Glomerular visceral epithelial cell (primary cell): ENCODE measurements around the gene ATP13A3.
"Not testable (repeated sequence)": the region's sequence is repeated elsewhere in the genome, so short reads cannot be mapped to it uniquely, and the experiment has no call there.

ENCODE experiments used
- DNase-seq: peaks from one replicate; pipeline ENCODE4 v3.0.0-alpha.2; 2016; ENCODE audit errors: extremely low spot score

Gene ATP13A3

DNA sequence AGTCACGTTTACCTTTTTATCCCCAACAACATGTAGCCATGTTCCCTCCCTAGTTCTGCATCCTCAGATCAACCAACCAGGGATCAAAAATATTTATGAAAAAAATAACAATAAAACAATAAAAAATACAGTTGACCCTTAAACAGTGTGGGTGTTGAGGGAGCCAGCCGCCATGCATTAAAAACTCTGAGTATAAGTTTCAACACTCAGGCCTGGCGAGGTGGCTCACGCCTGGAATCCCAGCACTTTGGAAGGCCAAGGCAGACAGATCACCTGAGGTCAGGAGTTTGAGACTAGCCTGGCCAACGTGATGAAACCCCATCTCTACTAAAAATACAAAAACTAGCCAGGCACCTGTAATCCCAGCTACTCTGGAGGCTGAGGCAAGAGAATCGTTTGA is 12.7 kb upstream of the ATP13A3 start:
- DNase-seq, result not testable (repeated sequence)

DNA sequence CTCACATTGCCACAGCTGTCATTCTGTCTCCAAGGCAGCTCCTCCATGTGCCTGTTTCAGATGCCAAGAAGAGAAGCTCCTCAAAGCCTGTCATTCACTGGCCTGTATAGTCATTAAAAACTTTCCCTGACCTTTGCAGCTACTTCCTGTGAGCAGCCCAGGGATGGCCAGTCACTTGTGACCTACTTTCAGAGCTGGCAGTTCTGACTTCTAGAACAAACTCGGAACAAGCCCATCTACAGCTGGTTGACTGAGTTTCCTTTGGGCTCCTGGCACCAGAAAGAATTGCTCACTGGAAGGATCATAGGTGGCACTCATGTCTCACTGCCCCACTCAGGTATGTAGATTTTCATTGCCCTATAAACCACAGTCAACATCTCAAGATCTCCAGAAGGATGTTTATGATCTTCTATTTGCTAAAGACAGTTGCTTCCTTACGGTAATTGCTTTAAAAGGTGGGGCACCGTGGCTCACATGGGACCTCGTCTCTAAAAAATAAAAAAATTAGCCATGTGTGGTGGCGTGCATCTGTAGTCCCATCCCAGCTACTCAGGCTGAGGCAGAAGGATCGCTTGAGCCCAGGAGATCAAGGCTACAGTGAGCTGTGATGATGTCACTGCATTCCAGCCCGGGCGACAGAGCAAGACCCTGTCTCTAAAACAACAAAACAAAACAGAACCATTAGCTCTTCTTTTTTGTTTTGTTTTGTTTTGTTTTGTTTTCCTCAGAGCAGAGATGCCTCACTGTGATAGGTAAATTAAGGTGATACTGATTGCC is 11.2 kb upstream of the ATP13A3 start:
- DNase-seq, result peak; percentile 51

DNA sequence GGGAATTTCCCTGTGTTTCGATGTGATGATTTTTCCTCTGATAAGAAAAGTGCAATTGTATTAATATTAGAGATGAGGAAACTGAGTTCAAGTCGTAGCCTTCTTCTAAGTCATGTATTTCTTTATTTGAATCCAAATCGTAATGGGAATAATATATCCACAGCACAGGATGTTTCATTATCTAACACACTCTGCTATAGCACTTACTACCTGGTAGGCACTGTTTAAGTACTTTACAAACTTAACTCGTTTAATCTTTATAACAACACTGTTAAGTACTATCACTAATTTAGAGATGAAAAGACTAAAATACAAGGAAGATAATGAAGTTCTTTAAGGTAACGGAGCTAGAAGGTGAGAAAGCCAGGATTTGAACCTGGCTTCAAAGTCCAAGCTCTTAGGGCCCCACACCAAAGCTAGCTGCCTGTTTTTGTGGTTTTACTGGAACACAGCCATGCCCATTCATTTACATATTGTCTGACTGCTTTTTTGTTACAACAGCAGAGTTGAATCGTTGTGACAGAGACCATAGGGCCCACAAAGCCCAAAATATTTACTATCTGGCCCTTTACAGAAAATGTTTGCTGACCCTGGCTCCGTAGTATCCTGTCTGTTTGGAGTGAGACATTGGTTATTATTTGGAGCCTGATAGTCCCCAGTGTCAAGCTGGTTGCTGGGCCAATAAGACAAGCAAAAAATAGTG is 9.6 kb upstream of the ATP13A3 start:
- DNase-seq, result no peak

DNA sequence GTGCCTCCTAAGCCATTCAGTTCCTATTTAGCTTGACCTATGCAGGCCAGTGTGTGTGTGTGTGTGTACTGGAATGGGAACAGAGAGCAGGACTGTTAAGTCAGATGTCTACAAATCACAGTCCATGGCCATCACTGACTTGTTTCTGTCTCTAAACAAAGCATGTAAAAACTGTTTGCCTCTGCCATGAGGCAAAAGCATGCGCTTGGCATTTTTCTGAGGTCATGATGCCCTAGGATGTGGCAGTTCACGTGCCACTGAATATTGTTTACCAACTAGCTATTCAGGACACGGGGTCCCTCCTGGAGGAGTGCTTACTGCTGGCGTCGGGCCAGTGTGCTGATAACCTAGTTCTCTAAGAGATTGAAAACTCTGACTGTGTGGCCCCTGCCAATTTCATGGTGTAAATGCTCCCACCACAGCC is 8.2 kb upstream of the ATP13A3 start:
- DNase-seq, result no peak

DNA sequence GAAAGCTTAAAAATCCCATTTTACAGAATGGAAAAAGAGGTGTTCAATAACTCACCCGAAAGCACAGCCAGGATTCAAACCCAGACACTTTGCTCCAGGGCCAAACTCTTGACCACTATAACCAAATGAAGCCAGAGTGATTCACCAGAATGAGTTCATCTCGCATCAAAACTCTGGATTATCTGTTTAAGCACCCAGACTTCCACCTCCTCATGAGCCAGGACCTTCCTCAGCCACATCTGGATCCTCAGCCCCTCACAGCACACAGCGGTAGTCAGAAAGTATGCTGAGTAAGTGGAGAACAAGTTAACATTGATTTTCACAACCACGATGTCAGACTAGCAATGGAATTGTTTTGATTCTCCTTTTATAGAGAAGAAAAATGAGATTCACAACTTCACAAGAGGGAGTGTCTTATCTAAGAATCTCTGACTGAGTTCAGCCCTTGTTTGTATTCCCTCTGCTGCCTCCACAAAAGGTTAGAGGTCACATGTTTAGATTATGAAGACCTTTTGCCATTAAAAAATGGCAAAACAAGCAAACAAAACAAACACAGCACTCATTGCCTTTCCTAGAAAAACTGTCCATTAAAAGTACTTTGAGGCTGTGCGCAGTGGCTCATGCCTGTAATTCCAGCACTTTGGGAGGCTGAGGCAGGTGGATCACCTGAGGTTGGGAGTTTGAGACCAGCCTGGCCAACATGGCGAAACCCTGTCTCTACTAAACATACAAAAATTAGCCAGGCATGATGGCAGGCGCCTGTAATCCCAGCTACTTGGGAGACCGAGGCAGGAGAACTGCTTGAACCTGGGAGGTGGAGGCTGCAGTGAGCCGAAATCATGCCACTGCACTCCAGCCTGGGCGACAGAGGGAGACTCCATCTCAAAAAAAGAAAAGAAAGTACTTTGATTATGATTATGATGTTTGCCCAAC is 7.5 kb upstream of the ATP13A3 start:
- peak; percentile 54 for DNase-seq

DNA sequence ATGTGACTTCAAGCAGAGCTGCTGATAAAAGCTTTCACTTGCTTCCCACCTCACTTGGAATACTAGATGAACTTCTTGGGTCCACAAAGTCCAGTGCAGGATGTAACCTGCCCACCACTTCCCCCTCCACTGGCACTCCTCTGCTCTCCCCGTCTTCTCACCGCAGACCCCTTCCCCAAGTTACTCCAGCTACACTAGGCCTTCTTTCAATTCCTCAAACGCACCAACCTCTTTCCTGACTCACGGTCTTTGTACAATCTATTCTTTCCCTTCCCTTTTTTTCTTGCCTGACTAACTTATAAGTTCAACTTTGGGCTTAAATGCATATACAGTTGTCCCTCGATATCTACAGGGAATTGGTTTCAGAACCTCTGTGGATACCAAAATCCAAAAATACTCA is 5.2 kb upstream of the ATP13A3 start:
- DNase-seq, result no peak

DNA sequence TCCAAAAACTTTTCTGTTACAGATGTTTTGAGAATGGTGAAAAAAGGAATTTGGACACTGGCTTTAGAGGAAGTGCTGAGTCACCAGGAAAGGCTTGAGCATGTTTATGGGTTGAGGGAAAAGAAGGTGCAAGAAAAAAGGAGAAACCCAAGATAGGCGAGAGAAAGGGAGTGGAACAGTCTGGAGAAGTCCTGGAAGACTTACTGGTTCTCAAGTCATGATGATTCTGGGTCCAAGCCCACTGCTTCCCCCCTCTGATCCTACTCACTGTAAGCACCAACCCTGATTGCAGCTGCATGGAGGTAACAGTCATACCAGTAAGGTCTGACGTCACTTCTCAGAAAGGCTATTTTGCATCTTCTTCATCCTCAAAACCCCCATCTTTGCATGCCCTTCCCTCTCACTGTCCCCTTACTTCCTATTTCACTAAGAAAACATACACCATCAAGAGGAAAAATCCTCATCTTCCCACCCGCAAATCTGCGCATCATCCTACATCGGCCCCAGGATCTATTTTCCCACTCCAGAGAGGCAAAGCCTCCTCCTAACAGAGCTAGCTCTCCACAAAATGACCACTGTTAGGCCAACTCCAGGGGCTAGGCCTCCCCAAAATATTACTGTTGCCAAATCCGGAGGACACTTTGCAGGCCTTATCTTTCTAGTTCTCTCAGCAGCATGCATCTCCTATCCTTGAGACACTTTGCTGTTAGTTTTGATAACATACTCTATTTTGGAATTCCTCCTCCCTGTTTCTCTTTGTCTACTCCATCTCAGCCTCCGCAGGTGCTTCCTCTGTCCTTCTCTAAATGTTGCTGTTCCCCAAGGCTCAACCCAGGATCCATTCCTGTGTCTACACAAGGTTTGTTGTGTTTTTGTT is 3.2 kb upstream of the ATP13A3 start:
- no peak for DNase-seq

DNA sequence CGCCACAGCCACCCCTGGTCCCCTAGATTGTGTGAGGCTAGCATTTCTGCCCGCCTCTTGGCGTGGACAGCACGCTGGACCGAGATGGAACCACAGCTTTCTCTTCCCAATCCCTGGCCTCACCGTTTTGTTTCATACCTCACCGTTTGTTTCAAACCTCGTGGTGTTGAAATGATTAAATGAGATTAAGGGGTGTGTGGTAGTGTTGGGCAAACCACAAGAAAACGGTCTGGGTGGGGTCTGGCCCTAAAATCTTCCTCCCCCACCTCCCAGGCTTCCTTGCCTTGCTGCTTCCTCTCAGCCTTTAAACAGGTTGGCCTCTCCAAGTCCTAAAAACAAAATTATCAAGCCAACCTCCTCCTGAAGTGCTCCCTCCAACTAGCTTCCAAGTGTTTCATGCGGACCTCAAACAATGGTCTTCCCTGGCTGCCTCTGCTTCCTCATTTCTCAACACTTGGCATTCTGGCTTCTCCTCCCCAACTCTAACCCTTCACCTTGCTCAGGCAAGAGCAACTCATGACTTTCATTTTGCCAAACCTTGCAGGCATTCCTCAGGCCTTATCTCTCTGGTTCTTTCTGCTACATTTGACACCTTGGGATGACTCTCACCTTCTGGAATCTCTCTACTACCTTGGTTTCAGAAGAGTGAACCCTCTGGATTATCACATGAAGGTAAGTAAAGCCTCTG is 1.4 kb upstream of the ATP13A3 start:
- peak; percentile 49 for DNase-seq

DNA sequence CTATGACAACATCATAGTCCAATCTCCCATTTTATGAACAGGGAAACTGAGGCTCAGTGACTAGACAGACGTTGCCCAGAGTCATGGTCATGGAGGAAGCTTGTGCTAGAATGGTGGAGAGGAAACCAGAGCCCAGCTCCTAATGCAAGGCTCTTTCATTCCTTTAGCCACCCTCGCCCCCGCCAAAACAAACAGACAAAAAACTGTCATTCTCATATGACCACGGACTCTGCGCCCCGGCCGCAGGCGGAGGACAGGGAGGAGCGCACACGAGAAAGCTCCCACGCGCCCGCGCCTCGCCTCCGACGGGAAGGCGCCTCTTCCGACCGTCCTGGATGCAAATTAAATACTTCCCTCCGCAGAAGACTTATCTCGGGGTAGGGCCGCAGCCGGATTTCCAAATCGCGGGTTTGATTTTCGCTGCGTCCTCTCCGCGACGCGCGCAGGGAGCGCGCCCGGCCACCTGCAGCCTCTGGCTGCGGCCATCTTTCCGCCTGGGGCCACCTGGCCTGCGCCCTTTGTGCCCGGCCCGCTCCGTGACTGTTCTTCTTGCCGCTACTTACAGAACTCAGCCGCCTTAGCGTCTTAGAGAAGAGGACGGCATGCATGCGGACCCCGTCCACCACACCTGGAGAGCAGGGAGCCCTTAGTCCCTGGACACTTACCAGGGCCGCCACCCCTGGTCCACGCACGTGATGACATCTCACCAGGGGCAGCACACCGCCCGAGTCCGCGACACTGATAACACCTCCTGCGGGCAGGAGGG is 670 bp upstream of the ATP13A3 start:
- peak; percentile 18 for DNase-seq

DNA sequence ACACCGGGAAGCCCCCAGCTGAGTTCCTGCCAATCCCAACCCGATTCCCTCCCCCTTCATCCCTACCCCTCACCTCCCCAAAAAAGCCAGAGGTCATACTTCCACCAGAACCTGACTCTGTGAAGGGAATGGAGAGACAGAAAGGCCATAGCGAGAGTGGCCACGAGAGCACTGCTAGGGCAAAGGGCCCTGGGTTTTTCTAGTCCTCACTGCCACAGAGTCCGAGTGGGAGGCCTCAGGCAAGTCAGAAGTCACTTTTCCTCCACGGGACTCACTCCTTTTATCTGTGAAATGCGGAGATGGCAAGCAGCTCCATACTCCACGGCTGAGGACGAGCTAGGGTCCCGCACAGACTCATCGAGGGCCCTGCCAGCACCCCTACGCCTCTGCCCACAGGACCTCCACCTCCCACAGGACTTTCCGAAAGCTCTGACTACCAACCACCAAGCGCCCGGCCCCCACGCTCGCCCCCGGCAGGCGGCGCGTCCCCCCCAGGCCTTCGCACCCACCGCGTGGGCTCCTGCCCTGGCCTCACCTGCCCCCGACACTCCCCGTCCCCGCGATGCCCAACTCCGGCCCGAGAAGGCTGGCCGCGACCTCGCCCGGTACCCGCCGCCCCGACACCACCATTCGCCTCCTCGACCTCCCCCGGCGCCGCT is 792 bp downstream of the ATP13A3 start:
- peak; percentile 40 for DNase-seq

DNA sequence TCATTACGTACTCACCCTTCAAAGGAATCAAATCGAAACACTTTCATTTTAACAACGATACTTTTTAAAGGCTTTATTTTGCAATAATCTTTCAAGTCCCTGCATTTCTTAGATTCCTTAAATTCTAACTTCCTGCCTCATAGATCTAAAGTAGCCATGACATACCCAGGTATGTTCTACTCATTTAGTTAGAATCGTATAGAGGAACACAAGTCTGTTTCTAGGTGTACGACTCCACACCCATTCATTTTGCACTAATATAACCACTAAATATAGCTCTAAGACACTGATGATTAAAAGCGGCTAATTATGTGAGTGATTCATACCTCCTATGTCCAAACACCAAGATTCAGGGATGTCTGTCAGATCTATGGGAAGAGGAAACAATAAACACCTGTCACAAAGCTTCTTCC is 1.3 kb downstream of the ATP13A3 start:
- peak; percentile 31 for DNase-seq

DNA sequence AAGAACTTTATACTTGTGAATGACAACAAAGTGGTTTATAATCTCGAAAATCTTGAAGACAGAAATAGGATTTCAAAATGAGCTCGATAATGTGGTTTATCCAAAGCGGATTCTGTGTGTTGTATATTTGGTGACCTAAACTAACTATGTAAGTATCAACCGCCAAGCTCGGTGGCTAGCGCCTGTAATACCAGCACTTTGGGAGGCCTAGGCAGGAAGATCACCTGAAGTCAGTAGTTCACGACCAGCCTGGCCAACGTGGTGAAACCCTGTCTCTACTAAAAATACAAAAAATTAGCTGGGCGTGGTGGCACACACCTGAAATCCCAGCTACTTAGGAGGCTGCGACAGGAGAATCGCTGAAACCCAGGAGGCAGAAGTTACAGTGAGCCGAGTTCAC is 2.2 kb downstream of the ATP13A3 start:
- DNase-seq, result no peak

DNA sequence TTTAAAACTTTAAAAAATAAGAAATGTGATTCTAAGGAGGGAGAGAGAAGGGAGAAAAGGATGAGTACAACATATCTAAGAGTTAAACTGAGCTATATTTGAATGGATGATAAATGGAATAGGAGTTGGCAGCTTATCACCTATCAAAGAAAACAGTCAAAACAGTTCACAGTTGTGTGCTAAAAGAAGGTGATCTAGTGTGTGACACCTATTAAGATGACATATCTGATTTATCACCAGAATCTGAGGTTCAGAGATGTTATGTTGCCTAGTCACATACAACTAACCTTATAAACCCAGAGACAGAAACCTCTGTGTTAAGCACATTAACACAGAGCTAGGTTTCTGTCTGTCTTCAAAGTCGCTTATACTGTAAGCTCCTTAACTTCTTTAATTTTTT is 3.0 kb downstream of the ATP13A3 start:
- no peak for DNase-seq

DNA sequence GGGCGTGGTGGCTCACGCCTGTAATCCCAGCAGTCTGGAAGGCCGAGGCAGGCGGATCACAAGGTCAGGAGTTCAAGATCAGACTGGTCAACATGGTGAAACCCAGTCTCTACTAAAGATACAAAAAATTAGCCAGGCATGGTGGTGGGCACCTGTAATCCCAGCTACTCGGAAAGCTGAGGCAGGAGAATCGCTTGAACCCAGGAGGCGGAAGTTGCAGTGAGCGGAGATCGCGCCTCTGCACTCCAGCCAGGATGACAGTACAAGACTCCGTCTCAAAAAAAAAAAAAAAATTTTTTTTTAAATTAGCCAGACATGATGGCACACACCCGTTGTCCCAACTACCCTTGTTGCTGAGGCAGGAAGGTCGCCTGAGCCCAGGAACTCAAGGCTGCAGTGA is 4.0 kb downstream of the ATP13A3 start:
- DNase-seq, result not testable (repeated sequence)

DNA sequence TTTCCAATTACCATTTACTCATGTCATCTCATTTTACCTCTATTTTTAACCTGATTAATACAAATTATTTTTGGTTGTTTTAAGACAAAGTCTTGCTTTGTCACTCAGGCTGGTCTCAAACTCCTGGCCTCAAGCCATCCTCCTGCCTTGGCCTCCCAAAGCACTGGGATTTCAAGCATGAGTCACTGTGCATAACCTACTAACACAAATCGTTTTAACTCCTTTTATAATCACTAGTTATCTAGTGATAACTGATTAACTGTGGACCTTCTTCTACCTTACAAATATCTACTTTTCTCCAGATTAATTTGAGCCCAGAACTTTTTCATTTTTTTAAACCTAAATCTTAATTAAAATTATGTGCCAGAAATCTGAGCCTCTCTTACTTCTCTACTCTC is 4.6 kb downstream of the ATP13A3 start:
- peak; percentile 38 for DNase-seq

DNA sequence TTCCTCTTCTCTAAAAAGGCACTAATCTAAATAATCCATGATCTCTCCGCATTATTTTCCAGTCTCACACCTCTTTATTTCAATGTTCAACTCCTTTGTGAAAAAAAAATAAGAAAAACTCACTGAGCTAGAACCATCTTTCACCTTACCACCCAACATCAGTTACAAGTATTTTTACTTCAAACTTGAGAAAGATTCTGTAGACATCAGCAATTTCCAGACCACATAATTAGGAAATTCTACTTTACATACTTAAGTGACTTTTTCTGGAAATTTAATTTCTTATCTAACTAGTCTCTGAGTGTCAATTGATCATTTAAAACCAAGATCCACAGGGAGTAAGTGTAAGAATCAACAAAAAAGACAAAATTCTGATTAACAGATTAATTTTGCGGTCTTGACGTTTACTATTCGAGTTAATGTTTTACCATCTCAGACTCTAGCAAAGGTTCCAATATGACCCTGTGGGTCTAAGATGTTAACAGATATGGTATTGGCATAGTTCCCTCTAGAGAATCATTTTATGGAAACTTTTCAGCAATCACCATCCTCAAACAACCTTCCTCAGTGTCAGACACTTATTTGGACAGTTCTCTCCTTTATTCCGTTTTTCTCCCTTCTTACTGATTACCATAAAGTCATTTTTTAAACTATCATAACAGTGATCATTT is 5.1 kb downstream of the ATP13A3 start:
- DNase-seq, result peak; percentile 52

DNA sequence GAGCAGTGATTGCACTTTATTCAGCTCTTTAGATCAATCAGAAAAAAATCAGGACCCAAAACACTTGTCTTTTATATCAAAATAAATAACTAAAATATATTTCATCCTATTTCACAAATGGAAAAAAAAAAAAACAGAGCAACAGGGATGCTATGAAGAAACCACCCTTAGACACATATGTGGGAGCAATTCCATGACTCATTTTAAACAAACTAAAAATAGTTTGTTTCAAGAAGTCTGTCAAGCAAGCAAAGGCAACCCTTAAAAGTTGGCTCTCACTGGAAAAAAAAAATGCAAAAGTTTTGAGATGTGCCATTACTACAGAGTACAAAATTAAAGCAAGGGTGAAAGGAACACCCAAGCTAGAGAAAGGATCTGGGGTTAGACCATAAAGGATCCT is 5.7 kb downstream of the ATP13A3 start:
- DNase-seq, result peak; percentile 38

DNA sequence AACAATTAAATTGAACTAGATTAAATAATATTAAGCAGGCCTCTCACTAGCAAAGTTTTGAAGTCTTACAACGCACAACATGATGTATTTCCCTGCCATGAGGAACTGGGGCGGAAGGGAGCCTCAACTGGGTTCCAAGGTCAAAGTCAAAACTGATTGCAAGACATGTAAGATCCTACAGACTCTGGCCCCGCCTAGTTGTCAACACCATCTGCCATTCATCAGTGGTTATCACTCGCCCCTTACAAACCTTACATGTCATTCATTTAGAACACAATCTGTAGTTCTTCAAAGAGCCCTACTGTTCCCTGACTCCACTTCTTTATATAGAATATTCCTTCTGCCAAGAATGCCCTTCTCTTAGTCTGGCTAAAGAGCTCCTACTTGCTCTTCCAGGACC is 10.0 kb downstream of the ATP13A3 start:
- no peak for DNase-seq

DNA sequence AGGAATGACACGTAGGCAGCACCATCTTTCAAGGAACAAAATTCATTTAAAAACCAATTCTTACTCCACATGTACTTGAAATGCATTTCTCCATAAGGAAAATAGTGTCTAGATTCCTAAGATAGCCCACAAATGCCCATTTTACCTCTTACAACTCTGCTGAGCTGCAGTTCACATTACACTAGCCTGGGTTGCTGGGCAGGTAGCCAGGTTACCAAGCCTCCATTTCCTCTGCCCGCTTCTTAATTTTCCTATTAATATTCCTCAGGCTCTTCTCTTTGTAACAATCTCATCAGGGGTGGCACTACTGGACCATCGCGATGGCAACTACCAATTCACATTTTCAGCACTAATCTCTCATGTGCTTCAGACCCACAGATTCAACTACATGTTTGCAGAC is 10.8 kb downstream of the ATP13A3 start:
- DNase-seq, result no peak
